Keratinocyte (primary cell): ENCODE measurements around the gene KMT2A.

ENCODE experiments used
- EZH2 ChIP-seq: IDR thresholded peaks from one replicate; pipeline ENCODE4 v1.6.1; 2012; ENCODE audit warnings: inconsistent platforms, mild to moderate bottlenecking, low read length, moderate library complexity
- TF ChIP-seq, protein P1 (sequence below), 3 experiments: IDR thresholded peaks in 1 of 3; conservative IDR thresholded peaks in 1 of 3; optimal IDR thresholded peaks in 1 of 3; 2 replicates in 2 of 3; 3 replicates in 1 of 3; pipeline versions ENCODE3 to v1.5.1; 2011; ENCODE audit warnings: low read length in 3 of 3, mild to moderate bottlenecking in 3 of 3, moderate library complexity in 2 of 3, control low read depth in 1 of 3, inconsistent platforms in 1 of 3; ENCODE audit not compliant: insufficient read depth in 2 of 3; ENCODE audit errors: extremely low read depth in 1 of 3

DNA sequence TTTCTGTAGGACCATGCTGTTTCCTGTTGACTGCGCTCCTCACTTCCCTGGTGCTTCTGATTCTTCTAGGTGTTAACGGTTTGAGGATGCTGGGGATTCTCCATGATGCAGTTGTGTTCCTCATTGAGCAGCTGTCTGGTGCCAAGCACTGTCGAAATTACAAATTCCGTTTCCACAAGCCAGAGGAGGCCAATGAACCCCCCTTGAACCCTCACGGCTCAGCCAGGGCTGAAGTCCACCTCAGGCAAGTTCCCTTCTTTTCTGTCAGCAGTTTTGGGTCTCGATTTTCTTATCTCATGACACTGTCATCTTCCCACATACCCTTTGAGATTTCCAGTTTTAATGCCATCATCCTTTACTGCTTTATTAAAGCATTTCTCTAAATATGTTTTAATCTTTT lies 83.3 kb downstream of the KMT2A start:
- TF ChIP-seq, protein P1, sequence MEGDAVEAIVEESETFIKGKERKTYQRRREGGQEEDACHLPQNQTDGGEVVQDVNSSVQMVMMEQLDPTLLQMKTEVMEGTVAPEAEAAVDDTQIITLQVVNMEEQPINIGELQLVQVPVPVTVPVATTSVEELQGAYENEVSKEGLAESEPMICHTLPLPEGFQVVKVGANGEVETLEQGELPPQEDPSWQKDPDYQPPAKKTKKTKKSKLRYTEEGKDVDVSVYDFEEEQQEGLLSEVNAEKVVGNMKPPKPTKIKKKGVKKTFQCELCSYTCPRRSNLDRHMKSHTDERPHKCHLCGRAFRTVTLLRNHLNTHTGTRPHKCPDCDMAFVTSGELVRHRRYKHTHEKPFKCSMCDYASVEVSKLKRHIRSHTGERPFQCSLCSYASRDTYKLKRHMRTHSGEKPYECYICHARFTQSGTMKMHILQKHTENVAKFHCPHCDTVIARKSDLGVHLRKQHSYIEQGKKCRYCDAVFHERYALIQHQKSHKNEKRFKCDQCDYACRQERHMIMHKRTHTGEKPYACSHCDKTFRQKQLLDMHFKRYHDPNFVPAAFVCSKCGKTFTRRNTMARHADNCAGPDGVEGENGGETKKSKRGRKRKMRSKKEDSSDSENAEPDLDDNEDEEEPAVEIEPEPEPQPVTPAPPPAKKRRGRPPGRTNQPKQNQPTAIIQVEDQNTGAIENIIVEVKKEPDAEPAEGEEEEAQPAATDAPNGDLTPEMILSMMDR (optimal IDR thresholded peaks at IDR 0.05 in 1 of 3, IDR thresholded peaks at IDR 0.05 in 1 of 3, conservative IDR thresholded peaks at IDR 0.05 in 1 of 3; ENCODE audit: extremely low read depth in 1 of 3, insufficient read depth in 2 of 3, low read length in 3 of 3): no peak
- no peak for TF ChIP-seq EZH2
